Stimulated activated CD4-positive, alpha-beta T cell treated with anti-CD3 and anti-CD28 coated beads, Interleukin-15, amount 100 ng/mL, for 1 hour (primary cell): ENCODE results near the gene DTHD1.

Source experiments
- DNase-seq, 2 donors: peaks; one replicate each; pipeline ENCODE4 v3.0.0-alpha.2; 2020; ENCODE audit warnings: low read depth in 1 of 2, low spot score in 1 of 2

Gene DTHD1

DNA sequence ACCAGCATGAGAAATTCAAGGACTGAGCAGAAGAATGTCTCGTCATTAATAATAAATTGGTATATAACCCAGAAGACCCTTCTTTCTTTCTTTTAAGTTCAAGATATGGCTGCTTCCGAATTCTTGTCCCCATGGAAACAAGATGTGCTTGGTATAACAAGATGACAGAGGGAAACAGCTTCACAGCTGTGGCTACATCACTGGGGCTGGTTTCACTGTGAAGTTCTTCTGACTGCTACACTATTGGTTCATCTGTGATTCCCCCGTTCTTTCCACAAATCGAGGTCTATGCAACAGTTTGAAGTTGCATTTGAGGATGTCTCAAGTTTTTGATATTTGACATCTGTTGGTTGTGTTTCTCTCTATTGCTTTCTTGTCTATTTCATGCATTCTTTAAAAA lies 12.3 kb upstream of the DTHD1 start:
- DNase-seq, result no peak

DNA sequence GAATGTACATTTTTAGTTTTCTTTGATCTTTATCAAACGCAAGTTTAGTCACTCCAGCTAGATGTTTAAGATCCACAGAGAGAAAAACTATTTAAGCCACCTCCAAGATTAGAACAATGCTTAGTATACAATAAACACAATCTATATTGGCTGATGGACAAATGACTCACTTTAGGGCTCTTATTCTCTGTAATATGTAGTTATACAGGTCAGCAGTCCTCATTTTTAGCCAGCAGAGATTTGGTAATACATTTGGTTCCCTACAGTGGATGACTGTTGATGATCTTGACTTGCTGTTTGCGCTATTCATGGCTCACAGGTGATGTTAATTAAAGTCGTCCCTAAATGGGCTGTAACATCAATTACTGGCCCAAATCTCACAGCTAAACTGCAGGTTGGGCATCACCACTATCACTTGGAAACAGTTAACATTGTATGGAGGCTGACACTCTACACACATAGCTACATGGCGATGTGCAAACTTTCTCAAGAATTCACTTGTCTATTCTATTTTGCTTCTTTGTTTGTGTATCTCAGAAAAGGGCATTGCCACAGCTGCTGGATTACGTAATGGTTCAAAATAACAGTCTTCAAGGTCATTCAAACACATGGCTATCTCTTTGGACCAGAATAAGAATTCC lies 11.8 kb upstream of the DTHD1 start:
- DNase-seq, result no peak

DNA sequence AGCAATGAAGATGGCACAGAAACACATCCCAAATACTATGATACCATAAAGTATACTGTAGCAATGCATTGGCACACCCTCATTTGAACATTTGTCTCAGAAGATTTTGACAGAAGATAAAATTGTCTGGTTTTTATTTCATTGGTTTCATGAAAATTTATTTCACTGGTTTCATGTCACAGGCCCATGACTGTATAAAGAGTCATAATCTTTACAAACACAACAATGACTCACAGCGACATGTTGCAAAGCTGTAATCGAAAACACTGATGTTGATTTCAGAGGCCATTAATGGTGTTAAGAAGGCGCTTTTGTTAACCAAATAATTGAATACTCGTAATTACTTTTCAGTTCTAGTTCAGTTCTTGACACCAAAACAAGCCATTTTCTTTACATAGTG lies 8.1 kb upstream of the DTHD1 start:
- no peak for DNase-seq

DNA sequence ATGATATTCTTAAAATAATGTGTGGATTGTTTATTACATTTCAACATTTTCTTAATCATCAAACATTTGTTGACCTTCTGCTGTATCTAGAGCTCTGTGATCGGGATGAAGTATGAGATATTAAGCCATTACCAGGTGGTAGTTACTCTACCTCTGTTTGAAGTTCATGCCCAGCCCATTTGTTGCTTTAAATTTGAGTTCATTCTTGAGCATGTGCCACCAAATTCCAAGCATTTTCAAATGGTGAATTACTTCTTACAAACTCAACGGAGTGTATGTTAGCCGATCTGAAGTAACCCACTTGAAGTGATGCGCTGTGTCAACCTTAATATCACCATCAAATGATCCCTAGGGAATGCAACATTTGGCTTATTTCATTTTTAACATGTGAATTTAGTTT lies 7.3 kb upstream of the DTHD1 start:
- DNase-seq, result no peak

DNA sequence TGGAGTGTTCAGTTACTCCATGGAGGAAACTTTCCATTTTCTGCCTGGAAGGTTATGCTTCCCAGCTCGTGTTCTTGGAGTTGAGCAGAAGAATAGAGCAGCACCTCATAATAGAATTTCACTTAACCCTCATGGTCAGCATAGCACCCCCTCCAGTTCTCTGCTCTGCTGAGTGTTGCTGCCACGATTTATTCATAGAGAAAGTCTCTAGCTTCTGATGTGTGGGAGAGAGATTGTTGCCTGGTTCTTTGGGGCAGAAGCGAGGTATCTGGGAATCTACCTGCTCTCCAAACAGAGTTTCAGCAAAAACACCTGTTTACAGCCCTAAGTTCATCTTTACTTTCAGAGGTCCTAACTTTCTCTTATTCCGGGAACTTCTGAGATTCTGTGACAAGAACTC lies 3.9 kb upstream of the DTHD1 start:
- no peak for DNase-seq

DNA sequence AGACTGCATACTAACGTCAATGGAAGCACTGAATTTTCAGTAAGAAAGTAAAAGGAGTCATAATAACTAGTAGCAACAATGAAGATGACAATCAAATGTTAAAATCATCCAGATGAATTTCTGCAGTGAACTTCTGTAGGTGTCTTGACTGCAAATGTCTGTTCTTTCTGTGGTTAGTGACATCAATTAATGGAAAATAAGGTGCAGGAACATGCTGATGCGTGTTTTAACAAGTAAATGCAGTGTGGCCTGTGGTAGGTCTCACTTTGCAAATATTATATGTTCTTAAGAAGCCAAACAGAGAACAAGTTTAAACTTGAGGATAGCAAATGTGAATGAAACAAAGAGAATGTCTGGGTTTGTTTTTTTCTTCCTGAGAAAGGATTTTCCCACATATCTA lies 2.6 kb upstream of the DTHD1 start:
- DNase-seq, result no peak

DNA sequence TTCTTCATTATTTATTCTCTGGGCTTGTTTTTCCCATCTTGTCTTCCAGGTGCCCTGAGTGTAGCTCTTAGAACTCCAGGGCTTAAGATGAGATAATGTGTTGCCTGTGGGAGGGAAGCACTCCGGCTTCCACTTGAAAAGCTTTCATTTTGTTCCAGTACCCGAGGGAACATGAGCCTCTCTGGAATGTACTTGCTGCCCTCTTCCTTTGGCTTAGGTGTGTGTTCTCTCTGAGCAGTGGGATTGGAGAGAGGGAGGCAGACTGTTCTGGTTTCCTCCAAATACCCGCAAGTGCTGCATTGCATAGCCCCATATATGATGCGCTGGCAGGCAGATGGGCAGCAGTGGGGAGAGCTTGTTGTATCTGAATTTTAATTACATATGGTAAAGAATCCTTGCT lies 861 bp upstream of the DTHD1 start:
- no peak for DNase-seq

DNA sequence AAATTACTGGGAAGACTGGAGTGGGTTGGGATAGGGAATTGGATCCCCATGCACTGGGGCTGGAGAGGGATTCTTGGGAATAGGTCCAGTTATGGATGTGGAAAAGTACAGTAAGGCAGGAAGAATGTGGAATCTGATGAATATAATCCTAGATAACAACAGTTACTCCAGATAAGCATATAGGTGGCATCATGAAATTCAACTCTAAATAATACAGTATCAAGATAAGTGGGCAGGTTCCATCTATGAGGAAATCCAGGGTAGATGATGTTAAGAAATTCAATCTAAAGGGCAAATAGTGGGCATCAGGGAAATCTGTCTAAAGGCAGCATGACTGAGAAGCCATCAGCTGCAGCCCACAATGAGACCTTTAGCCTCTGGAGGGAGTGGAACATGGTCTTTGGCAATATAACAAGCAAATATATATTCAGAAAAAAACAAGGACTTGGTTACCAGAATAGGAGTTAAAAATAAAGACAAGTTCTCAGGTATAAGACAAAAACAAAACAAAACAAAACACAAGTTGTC lies 1.2 kb downstream of the DTHD1 start:
- DNase-seq, result no peak

DNA sequence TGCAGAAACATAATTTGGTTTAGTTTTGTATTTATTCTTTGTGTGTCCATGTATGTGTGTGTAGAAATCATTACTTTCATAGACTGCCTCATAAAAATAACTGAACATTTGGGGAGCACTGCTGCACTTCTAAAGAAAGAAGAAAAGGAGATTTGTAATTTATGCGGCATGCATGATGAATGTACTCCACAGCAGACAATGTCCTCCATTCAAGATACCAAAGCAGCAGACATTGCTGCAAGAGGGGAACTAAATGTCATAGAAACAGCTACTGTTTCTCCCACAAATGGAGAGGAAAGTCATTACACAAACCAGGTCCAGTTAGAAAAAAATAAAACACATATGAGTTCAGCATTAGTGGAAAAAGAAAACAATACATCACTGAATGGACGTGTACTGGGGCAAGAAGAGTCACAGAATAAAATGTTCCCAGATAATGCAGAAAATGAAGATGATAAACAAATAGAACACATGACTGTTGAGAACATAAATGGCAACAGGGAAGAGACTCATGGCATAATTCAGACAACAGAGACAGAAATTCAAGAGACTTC lies 2.6 kb downstream of the DTHD1 start:
- no peak for DNase-seq

DNA sequence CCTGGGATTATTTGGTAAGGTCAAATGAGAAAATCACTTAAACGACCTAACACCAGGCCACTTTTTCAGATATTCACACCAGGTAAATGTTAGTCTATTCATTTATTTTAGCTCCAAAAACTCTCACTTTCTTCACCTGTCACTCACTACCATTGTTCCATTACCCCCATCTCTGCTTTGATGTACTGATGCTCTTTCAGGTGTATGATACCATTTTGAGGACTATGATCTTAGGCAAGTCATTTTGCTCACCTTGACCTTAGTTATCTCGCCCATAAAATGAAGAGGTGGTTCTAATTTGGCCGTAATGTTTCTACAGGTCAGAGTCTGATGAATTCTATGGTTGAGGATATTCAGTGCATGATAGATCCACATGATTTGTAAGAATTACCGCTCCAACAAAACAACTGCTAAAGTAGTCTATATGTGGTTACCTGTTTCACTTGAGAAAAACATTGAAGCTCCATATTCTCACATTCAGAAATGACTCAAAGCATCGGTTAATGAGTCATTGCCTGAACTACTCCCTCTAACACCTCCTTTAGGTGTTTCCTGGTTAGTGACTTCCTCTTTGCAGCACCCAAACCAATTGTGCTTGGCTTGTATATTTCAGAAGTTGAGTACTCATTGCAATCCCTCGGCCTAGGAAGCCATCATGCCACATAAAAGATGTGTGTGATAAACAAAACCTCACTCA lies 4.5 kb downstream of the DTHD1 start:
- peak in 1 of 2 donors; percentile 9 for DNase-seq

DNA sequence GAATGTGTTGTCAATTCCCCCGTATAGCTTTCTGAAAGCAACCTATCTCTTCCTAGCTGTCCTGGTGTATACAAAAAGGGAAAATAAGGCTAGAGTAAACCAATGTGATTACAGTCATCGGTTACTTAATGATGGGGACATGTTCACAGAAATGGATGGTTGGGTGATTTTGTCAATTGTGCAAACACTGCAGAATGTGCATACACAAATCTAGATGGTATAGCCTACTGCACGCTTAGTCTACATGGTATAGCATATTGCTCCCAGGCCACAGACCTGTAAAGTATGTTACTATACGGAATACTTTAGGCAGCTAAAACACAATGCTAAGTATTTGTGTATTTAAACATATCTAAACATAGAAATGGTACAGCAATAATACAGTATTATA lies 5.1 kb downstream of the DTHD1 start:
- no peak for DNase-seq

DNA sequence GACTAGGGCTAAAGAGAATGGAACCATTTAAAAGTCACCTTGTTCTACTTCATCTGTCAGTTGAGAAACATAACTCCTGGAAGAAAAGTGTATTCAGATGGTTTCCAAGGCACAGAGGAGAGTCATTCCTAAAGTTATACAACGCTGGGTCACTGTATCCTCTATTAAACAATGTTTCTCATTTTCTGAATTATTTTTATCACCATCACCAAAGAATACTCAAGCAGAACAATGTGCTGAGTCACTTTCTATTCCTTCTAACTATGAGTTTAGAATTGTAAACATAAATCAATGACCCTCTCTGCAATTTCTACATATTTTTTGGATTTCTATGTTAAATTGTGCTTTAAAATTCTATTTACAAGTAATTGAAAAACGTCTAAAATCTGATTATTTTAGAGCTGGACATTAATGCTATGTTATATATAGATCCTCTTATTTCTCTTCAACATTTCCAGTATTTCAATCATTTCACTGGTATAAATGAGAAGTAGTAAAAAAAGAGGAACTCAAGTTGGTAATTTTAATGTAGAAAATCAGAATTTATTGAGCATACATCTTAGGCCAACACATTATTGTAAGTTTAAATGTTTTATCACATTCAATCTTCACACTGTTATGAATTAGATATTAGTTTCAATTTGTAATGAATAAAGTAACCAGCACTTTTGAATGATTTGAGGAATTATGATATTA lies 7.5 kb downstream of the DTHD1 start:
- DNase-seq, result no peak

DNA sequence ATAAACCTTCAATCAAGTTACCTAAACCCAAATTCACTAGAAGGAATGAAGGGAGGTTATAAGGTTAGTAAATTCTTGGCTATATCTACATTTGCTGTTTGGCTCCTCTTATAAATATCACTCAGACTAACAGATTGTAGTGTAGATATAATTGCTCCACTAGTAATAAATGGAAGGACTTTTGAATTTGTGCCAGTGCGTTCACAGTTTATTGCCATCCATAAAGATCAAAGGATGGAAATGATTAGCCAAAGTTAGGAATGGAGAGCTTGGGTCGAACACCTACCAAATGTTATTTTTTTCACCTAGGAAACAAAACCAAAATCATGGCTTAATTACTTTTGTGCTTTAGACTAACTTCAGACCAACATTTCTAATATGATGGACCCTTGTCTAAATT lies 9.2 kb downstream of the DTHD1 start:
- no peak for DNase-seq

DNA sequence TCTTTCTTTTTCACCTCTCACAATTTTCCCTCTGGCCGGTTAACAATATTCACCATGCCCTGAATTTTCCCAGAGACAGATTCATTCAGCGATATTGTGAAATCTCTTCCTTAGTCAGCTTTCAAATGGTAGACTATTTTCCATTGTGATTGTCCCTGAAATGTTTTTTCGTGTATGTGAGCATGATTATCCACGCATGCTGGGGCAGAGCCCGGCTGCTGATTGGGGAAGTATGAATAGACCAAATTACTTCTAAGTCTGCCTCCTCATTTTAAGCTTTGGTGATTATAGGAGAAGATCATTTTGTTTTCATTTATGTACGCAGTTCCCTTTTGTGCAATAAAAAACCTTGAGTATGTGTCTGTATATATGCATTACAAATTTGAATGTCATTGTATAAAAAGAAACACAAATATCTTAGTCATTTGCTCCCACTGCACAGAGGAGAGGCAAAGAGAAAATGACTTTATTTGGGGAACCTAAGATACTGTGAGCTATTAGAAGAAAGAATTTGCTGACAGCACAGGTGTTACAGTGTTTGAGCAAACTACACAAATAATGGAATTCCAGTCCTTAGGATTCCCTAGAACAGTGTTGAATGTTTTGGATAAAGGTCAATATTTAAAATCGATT lies 11.3 kb downstream of the DTHD1 start:
- no peak for DNase-seq

DNA sequence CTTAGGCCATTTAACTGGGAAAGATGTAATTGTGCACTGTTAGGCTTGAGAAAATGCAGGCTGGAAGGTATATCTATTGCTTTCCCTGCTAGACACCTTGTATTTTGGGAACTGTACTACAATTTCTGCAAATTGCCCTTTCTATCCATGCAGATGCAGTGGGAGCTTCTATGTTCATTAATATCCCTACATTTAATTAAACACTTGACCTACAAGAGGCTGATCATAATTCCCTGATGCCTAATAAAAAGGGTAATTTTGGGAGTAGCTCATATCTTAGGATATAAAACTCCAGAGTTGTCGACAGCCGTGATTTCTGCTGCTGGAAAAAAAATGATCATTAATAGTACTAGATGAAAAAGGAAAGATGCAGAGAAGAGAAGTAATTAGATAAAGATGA lies 19.7 kb downstream of the DTHD1 start:
- no peak for DNase-seq

DNA sequence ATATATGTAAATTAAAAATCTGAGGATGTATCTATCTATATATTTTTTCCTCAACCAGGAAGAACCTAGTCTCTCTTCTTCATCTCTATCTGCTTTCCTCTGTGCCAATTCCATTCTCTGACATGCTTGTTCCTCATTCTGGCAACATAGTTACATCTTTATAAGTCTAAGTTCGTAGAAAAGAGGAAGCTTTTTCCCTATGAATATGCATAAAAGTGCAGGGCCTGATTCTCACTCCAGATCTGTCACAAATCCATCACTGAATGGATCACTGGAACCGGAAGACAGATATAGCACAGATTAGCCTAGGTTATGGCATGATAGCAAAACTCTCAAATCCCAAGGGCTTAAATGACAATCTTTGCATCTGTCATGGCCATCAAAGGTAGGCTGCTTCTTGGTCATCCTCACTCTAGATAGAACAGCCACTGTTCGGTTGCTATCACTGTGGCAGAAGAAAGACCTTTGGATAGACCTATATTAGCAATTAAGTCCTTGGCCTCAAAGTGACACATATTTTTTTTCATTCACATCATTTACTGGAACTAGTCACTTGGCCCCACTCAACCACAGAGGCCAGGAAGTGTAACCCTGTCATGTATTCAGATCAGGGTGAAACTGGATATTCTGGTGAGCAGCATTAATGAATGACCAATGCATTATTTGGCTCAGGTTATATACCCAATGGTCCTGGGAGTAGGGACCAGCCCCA lies 22.2 kb downstream of the DTHD1 start:
- no peak for DNase-seq

DNA sequence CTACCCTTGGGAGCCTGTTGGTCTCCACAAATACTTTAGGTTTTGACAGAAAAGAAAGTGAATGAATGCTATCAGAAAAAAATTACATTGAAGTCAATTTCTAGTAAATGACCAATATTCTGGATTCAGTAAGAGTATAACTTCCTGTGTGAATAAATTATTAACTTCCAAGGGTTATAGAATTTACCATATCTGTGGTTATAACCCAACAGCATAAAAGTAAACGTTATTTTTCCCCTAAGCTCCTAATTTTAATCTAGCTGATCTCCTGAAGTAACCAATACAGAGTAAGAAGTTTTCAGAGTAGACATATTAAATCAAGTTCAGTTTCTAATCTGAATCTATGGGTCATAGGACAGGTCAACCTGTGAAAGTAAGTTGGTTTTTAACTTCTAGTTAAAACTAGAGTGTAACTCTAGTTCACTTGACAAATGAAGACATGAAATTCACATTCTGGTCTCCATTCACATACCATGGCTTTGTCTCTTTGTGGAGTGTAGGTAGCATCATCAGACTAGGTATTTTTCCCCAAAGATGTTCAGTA lies 22.8 kb downstream of the DTHD1 start:
- no peak for DNase-seq

DNA sequence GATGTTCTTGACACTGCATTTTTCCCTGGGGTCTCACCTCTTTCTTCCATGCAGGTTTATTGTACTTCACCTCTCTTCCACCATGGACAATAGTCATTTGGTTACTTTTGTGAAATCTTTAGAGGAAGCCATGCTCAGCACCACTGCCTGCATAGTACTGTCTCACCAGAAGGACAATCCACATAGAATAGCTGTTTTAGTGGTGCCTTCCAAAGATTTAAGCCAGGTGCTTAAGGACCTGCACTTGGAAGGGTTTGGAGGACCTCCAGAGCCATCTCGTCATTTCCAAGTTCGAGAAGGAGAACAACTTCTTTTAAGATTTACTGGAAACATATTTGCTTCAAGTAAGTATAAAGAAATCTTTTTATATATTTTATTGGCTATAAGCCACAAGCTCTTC lies 26.7 kb downstream of the DTHD1 start:
- no peak for DNase-seq

DNA sequence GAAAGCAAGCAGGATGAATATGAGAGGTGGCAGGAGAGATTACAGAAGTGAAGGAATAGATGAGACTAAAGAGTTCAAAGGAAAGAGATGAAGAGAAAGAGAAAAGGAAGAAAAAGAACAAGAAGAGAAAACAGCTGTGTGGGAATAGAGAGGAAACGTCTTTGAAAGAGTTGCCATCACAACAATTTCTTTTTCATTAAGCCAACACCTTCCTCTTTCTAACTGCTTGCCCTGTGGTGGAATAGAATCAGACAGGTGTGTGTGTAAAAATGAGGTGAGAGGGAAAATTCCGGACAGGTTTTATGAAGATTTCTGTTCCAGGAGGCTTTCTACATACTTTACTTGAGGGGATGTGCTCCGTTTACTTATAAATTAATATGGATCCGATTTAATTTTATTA lies 28.8 kb downstream of the DTHD1 start:
- no peak for DNase-seq

DNA sequence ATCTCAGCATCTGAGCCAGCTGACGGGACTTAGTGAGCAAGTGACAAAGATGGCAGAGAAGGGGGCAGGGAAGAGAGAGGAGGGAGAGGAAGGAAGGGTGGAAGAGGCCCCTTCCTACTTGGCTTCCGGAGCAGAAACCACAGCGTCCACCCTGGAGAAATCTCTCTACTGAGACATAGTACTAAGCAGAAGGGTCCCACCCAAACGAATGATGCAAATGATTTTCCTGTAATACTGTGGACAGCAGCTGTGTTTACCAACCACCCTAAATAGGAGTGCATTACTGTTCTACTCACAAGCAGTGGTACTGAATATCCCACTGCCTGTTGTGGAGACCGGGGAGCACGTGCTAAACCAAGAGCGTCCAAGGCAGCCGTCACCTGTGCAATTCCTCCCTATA lies 29.4 kb downstream of the DTHD1 start:
- DNase-seq, result no peak

DNA sequence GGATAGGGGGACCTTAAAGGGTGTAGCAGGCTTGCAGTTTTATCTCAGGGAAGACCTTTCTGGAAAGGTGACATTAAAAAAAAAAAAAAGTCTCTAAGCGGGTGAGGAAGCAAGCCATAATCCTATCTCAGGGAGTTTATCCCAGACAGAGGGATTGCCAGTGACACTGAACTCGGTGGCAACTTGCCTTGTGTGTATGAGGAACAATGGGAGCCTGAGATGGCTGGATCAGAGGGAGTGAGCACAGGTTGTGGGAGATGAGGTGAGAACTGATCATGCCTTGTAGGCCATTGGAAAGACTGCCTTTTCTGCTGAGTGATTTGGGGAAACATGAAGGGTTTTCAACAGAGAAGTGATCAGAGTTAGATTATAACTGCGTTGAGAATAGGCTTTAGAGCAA lies 31.1 kb downstream of the DTHD1 start:
- no peak for DNase-seq
